Left forelimb (tissue), 1 donor: Measurements from ENCODE around the gene GALNT17.

Source experiments
- DNase-seq: peaks from one replicate; pipeline ENCODE4 v3.0.0-alpha.2; 2018; ENCODE audit warnings: low spot score

The GALNT17 gene

DNA sequence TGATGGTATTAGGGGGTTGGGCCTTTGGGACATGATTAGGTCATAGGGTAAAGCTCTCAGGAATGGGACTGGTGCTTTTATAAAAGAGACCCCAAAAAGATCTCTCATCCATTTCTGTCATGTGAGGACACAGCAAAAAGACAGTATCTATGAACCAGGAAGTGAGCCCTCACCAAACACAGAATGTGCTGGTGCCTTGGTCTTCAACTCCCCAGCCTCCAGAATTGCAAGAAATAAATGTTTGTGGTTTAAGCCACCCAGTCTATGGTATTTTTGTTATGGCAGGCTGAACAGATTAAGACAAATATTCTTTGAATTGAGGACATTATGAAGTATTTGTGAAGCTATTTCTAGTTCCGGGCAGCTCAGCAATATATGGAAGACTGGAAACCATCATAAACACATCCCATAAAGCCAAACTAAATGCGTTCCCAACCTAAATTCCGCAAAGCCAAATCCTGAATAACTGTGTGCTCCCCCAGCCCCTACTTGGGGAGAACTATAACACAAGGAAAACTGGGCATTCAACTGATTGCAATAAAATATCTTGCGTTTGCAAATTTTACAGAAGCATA is 153.7 kb downstream of the GALNT17 start:
- DNase-seq = no peak

DNA sequence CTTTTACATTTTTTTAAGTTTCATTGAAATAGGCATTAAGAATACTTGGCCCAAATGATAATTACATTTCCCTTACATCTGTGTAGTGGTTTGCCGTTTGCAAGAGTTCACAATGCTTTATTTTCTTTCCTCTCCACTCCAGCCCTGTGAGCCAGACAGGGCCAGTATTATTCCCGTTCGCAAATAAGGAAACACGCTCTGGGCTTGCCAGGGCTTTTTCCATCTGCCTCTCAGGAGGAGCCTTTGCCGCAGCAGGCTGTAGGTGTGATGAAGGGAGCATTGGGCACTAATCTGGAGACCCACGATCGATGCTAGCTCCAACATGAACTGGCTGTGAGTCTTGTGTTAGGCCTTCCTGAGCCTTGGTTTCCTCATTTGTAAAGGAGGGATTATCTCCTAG is 154.4 kb downstream of the GALNT17 start:
- DNase-seq = no peak

DNA sequence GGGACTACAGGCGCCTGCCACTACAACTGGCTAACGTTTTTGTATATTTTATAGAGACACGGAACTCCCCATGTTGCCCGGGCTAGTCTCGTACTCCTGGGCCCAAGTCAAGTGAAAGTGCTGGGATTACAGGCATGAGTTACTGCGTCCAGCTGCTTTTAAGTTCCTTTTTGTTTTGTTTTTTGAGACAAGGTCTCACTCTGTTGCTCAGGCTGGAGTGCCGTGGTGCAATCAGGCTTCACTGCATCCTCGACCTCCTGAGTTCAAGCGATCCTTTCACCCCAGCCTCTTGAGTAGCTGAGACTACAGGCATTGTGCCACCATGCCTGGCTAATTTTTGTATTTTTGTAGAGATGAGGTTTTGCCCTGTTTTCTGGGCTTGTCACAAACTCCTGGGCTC is 155.0 kb downstream of the GALNT17 start:
- no peak for DNase-seq

DNA sequence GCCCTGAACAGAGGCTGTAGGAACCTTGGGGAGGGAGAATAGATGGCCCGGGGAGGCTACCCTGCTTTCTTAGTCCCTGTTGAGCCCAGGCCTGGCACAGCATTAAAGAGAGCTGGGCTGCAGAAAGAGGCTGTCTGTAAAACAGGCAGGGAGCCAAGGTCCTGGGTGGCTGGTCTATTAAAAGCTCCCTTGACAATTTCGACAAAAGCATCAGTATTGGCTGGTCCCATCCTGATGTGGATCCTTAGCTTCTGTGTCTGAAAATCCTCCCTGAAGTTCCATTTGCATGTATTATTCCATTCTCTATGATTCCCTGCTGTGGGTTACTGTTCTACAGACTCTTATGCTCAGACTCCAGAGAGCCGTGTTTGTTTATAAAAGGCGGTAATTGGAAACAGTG is 158.5 kb downstream of the GALNT17 start:
- DNase-seq = no peak

DNA sequence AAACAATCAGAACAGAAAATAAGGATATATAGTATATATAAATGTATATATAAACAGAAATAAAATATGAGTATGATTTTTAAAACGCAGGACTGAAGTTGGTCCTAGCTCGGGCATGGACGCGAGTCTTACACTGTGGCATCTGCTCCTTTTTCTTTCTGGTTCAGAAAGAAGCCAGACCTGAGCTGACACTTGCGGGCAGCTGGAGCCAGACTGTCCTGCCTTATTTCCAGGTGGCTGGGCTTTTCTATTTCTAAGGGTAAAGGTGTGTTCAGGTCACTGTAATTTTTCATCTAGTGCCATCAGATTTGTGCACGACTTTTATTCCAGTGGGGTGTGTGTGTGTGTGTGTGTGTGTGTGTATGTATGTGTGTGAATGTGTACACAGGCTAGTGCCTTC is 166.4 kb downstream of the GALNT17 start:
- no peak for DNase-seq

DNA sequence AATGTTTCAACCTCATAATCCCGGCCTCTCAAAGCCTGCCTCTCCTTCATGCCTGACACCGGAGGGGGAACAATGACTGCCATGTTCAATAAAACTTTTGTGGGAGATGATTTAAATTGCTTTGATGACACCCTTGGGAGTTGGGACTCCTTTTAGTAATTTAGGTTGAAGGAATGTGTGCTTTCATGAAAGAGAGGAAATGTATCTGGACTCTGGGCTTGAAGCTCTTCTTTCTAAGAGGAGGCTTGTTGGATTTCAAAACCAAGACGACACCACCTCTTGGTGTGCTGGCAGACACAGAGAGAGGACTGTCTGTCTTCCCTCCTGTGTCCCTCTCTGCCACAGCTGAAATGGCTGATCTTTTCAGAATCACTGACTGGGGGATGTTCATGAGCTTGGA is 168.1 kb downstream of the GALNT17 start:
- DNase-seq = no peak

DNA sequence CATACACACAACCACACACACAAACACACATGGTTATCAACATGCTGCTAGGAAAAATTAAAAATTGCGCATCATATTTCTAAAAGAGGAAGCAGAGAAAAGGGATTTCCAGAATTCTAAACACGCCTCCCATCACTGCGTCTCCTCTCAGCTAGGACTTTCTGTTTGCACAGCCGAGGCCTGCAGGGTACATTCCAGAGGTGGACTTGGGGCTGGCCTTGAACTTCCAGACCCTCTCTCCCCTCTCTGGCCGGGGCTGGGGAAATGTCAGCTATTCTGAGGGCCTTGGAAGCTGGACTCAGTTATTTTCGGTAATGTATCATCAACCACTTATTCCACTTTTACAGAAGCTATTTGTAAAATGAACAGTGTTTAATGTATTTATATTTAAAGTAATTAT is 168.7 kb downstream of the GALNT17 start:
- no peak for DNase-seq

DNA sequence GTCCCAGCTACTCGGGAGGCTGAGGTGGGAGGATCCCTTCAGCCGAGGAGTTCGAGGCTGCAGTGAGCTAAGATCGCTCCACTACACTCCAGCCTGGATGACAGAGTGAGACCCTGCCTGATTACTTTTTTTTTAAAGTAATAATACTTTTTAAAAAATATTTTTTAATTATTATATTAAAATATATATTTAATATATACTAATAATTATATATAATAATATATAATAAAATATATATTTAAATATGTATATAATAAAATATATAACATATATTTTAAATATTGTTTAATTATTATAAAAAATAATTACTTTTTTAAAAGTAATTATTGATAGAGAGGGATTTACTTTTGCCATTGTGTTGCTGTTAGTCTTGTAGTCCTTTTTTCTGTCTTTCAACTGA is 169.2 kb downstream of the GALNT17 start:
- peak; percentile 17 for DNase-seq

DNA sequence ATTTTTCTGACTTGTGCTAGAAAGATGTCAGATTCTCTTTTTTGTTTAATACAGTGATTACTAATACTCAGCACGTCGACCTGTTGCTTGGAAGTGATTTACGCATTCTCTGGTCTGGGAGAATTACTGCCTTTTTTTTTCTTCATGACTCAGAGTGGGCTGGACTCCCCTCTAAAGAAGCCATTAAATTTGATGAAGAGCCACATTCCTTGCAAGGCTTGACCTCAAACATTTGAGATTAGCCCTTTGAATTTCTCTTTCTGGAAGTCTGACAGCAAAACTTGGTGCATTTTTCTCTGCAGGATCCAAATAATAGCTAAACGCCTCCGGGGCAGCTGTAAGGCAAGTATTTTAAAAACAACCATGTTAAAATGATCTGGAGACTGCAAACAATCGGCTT is 171.6 kb downstream of the GALNT17 start:
- no peak for DNase-seq

DNA sequence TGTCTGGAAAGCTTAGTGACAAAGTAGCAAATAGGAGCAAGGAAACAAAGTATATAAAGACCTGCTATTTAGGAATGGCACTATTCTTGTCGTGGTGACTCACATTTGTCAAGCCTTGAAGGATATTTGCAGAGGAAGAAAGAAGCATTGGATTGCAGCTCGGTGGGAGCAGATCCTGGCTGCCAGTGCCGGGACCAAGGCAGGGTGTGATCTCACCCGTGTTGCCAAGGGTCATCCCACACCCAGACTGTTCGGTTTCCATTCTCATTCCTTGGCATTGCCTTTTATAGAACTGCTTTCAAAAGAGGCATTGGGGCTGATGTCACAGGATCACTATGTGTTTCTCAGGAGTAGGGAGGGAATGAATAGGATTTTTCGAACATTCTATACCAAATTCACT is 176.2 kb downstream of the GALNT17 start:
- DNase-seq = no peak

DNA sequence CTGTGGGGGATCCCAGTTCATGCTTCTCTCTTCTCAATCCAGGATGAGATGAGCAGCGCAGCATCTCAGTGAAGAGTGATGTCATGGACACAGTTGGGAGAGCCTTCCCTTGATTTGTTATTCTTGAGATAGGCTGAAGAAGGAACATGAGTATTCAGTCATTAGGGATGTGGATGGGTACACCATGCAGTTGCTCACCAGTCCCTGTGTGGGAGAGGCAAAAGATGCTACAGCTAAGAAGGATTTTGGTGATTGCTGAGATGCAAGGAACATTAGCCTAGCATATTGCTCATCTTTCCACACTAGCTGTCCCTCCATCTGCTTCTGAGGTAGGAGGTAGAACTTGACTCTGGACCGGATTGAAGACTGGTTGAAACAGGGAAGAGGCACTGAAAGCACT is 179.6 kb downstream of the GALNT17 start:
- no peak for DNase-seq

DNA sequence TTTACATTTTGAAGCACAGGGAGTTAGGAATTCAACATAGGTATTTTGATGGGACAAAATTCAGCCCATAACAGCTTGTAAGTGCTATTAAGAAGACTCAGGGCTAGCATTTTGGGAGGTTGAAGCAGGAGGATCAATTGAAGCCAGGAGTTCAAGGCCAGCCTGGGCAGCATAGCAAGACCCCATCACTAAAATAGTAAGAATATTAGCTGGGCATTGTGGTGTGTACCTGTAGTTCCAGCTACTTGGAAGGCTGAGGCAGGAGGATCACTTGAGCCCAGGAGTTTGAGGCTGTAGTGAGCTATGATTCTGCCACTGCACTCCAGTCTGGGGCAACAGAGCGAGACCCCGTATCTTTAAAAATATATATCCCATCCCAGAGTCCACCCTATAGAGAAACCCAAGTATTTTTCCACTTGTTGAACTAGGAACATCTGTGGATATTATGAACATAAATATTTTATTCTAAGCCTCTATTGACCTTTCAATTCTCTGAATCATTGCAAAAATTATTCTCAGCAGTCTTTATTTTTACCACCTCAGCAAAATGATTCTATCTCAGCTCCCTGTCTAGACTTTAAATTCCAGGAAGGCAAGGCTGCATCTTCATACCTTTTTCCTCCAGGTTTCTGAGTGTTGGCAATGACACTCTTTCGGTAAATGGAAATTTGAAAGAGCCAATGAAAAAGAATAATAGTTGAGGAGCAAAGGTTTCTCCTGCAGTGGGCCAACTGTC is 181.0 kb downstream of the GALNT17 start:
- DNase-seq = no peak

DNA sequence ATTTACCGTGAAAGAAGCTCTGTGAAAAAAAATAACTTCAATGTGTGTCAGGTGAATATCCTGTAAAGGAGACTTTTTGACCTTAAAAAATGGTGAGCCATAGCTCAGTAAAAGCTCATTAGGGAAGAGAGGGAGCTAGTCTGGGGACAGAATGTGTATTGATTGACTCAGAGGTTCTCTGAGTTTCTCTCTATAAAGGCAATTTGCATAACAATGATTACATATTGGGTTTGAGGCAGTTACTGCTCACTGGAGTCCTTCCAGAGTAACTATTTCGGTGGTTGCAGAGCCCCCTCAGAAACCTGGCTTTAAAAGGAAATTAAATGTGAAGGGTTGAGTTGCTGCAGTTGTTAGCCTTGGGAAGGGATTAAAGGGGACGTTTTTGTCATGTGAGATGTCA is 181.6 kb downstream of the GALNT17 start:
- DNase-seq = no peak

DNA sequence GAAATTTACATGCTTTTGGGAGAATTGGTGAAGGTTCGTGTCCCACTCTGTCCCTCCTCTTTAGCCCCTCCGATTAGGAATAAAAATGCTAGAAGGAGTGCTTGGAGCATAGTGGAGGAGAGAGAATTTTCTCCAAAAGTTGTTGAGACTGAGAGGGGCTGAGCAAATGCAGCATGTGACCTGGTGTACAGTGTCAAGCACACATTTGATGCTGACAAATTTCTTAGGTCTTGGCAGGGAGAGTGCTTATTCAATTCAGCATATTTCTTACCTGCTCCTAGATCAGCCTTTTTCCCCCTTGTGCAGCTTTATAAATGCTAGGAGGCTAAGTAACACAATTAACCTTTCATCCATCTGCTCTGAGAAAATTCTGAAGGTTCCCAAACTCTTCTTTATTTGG is 189.0 kb downstream of the GALNT17 start:
- no peak for DNase-seq

DNA sequence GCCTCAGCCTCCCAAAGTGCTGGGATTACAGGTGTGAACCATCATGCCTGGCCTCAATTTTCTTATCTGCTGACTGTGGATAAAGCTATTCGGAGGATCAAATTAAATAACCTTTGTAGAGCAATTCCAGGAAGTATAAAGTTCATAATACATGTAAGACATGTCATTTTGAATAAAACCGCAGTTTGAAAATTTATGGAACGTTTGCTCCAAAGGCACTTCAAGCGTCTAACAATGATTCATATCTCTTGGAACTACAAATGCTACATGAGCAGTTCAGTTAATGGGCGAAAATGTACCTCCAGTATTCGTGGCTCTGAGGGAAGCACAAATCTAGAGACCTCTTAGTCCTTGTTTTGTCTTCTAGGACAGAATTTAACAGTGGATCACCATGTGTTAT is 190.3 kb downstream of the GALNT17 start:
- DNase-seq = no peak

DNA sequence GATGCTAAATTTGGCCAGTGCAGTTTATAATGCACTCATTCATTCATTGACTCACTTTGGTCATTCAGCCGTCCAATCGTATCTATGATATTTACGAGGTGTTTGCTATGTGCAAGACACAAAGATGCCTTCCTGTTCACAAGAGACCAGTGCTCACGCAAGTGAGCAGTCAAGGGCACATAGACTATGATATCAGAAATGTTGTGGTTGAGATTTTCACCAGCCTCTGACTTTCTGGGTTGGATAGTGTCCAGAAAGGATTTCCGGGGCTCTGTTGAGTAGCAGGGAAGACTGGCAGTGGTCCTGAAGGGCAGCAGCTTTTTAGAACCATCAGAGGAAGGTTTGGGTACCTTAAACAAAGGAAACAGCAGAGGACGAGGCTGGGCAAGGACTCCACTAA is 191.8 kb downstream of the GALNT17 start:
- DNase-seq = no peak

DNA sequence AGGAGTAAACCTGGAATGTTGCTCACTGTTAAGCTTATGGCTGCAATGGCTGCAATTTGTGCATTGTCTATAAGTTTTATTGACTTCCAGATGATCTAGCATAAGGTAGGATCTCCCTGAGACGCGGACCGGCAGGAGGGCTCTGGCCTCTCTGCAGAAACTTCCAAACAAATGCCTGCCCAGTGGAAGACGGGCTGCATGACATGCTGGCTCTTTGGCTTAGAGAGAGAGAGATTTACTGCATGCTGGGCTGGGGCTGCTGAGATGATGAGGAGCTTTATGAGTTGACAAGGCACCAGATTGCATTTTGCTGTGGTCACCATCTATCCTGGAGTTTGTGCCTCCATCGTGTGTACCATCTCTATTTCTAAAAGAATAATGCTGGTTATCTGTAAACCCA is 193.2 kb downstream of the GALNT17 start:
- no peak for DNase-seq

DNA sequence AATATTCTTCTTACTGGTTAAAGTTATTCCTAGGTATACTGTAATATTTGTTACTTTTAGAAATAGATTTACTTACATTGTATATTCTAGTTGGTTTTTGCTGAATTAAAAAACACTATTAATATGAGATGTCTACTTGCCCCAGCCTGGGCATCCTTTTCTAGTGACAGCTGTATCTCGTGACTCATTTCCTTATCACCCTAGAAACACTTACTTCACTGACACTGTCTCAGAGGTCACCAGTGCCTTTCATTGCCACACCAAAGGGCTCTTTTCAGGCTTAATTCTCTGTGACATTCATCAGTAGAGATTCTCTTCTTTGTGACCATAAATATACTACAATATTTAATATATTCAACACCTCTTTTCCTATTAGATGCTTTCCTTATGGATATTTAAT is 194.7 kb downstream of the GALNT17 start:
- no peak for DNase-seq

DNA sequence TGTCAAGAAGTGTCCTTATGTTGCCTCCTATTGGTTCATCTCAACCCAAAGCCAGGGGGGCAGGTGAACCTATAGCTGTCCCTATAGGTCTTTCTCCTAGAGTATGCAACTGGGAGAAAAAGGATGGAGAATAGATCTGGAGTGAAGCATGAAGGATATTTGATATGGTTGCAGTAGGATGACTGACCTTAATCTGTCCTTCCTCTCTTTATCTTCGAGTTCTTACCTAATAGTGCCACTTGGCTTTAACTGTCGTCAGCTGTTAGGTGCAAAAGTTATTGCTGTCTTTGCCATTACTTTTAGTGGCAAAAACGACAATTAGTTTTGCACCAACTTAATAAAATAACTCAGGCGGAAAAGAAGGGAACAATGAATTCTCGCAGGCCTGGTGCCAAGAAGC is 196.0 kb downstream of the GALNT17 start:
- no peak for DNase-seq

DNA sequence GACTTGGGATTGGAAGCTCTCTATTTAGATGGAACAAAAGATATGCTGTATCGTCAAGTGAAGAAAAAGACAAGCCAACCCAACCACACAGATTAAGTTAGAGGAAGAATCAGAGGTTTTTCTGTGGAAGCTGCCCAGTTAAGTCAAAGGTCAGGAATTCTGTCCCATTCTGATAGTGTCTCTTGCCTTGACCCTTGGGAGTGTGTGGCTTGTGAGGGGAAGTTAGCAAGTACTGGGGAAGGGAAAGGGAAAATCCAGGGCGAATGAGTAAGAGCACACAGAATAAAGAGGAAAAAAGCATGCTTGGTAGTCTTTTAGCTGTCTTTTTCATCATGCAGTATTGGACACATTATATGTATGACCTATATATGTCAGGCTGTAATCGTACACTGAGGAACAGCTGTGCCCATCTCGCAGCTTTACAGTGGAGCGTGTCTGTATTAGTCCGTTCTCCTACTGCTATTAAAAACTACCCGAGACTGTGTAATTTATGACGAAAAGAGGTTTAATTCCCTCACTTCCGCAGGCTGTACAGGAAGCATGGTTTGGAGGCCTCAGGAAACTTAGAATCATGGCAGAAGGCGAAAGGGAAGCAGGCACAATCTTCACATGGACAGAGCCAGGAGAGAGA is 197.2 kb downstream of the GALNT17 start:
- no peak for DNase-seq

DNA sequence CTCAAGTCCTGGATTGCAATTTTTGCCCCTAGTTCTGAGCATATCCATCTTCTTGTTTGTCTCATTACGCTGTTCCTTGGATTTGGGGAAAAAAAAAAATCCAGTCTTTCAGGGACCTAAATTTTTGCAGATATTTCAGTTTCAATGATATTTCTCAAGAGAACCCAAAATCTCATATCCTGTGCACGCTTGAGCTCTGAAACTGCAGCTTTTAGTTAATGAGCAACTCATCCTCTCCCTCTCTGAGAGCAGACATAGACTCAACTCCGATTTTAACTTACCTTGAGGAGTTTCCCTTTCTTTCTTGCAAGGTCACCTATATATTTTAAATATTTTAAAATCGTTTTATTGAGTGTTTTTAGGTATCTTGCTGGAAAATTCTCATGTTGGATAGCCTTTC is 200.3 kb downstream of the GALNT17 start:
- DNase-seq = no peak

DNA sequence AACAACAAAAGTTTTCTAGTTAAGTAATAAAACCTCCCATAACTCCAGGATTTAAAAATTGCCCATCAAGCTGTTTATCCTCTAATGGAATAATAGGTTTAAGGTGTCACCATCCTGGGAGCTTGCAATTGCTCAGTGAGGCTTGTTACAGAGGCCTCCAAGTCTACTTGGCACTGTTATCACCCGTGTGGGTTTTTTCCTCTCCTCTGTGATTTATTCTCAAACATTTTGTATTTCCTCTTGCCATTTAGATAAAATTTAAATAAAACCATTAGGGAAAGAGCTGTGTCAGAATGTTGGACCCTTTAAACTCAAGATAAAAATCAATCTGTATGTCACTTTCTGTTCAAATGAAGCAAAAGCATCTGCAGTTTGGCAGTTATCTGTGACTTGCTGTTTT is 202.6 kb downstream of the GALNT17 start:
- no peak for DNase-seq

DNA sequence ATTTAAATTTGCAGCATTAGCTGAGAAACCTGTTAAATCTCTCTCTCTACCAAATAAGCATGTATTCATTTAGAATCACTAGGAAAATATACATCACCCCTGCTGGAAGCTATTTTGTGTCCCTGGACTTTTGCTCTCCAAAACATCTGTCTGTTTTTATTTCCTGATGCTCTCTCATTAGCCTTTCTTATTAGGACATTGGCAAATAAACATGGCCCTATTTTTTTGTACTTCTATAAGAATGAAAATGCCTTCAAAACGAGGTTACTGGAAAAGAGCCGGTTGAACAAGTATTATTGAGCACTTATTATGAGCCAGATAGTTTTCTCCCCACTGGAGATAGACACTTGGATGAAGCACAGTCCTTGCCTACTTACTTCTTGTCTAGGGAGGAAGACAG is 206.9 kb downstream of the GALNT17 start:
- DNase-seq = no peak

DNA sequence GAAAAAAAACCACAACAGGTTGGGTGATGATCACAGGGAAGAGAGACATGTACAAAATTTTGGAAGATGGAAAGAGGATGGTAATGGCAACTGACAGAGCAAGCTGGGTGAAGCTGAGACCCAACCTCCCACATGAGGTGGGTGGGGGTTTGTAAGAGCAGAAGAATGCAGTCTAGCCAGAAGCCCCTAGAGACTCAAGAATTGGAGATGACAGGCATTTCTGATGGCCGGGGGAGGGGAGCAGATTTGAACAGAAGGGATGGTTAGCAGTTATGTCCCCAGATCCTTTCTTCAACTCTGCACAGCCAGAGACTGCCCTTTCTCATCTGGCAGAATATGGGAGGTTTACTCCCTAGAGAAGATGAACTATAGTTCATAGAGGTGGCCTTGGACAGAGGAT is 208.0 kb downstream of the GALNT17 start:
- no peak for DNase-seq
